DLD1 (cell line): ENCODE results near the gene SLC6A6.

Experiments used
- in situ Hi-C: cut with HindIII; loops from 2 replicates; pipeline ENCODE4 v1.10.0; 2017; ENCODE audit warnings: low sequenced_read_pairs

The SLC6A6 gene

DNA sequence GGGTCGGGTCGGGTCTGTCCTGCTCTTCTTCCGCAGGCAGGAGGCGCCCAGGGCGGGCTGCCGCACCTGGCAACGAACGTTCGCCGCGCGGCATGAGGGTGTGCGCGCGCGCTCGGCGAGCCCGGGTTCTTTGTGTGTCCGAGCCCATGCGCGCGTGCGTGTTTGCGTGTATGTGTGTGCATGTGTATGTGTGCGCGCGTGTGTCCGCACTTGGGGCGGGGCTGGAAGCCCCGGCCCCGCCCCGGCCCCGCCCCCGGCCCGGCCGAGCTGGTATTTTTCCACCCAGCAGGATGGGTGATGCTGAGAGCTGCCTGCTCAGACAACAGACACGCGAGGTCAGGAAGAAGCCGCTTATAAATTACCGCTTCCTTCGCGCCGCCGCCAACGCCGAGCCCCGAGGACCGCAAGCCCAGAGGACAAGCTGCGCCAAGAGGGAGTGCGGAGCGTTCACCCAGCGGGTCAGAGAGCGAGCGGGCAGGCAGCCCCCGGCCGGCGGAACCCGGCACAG is at the start of gene SLC6A6:
Gene SLC6A6 (plus strand): TSS at position 303 of the 508 bp plus-strand sequence. CDS start 41,029 bp downstream, outside the sequence.
- in situ Hi-C loops = no loop called here

DNA sequence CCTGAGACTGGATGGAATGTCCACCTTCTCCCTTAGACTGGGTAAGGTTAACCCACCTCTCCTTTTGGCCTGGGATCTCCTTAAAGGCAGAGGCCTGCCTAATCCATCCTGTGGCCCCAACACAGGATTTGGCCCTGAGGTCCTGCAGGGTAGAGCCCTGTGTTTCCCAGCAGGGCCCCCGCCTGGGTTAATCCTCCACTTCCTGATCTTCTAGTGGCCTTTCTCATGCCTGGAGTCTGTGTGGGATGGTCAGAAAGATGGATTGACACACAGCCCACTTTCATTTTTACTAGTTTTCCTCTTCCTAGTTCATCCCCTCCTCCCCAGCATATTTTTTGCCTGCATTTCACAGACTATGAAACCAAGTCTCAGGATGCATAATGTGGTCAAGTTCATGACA is 48.9 kb upstream of the SLC6A6 start:
- in situ Hi-C loops = no loop called here

DNA sequence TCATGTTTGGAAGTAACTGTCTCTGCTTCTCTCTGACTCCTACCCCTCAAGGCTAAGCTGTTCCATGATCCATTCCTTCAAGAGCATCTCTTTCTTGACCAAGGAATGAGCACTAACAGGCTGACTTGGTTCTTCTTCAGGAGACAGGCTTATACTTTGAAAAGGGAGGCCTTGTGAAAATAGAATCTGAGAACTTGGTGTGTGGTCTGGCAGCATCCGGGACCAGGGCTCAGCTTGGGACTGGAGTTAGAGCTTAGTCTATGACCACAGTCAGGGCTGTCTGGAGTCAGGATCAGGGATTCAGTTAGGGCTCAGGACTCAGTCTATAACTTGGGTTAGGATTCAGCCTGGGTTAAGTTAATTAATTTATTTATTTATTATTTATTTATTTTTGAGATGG is 44.9 kb upstream of the SLC6A6 start:
- in situ Hi-C loops = no loop called here

DNA sequence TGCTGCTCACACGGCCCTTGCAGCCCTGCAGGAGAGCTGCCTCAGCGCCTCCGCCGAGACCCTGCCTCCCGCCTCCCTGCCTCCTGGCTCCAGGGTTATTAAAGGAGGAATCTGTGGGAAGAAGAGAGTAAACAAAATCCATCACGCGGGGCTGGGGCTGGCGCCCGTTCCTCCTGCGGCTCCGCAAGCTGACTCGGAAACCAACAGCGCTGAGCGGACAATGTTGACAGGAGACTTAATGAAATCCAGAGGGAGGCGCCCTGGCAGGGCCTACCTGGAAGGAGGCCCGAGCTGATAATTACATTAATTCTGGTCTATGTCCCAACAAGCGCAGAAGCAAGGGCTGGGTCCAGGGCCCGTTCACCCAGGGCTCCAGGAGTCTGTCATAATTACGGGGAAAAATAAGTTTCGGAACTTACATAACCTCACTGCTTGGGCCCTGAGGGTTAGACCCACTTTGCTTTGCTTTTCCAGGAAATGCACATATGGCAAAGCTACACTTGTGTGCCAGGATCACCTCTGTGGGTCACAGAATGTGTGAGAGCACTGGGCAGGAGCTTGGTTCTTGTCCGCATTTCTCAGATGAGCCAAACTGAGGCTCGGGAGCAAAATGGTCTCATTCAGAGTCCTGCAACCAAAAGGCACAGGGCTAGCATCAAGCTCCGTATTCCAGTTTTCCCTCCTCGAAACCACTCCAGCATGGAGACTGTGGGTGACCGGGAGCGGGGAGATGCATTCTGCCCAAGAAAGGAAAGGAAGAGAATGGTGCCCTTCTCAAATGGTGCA is 43.8 kb upstream of the SLC6A6 start:
- in situ Hi-C loops = no loop called here

DNA sequence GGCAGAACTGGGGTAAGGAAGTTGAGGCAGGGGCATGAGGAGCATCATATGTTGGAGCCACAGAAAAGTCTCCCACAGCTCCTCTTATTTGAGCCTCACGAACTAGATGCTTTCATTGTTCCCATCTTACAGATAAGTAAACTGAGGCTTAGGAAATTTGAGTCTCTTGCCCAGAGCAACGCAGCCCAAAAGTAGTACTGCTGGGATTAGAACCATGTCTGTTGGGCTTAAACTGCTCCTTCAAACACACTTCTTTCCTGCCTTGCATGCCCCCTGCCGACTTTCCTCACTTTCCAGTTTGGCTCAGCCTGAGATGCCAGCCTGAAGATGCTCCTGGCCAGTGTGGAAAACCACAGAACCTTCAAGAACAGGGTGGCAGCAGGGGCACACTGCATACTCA is 43.1 kb upstream of the SLC6A6 start:
- in situ Hi-C loops = no loop called here

GRCh38 chr3:14360123-14360881 is 42.1 kb upstream of the SLC6A6 start:
- in situ Hi-C loops = no loop called here

DNA sequence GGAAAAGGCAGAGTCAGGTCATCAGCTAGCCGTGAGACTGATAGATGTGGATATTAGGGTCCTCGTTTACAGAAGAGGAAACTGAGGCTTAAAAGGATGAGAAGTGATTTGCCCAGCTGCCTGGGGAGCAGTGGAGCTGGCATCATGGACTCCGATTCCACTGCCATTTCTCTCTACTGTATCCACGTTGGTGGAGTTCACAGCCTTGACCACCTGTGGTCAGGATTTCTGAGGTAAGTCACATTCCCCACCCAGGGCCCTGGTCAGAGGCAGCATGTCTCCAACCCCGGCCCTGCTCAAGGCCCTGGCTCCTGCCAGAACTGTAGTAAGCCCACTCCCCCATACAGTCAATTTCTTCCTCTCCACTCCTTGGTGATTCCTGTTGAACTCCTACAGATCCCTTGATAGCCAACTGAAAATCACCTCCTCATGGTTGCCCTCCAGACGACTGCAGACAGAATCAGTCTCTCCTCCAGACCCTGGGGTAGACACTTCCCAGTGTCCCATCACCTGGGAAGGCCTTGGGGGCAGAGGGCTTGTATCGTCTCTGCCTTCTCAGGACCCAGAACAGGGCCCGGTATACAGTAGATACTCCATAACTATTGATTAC is 41.2 kb upstream of the SLC6A6 start:
- in situ Hi-C loops = no loop called here

- in situ Hi-C loops = no loop called here
Measured at GRCh38 chr3:14362890-14363289, 39.5 kb upstream of the SLC6A6 start.

DNA sequence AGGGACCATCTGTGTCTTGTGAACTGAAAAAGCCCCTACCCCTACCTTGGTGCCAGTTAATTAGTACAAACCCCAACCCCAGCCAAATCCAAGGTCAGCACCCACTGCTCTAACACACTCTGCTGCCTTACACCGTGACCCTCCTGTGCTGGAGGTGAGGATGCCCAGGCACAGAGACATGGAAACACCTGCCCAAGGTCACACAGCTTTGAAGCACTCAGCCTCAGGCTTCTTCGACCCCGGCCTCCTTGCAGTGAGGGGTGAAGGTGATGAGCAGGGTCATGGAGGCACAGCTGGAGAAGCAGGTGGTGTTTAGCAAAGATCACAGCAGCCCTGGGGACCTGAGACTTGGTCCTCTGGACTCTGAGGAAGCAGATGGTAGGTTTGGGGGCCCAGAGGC is 39.0 kb upstream of the SLC6A6 start:
- in situ Hi-C loops = no loop called here

DNA sequence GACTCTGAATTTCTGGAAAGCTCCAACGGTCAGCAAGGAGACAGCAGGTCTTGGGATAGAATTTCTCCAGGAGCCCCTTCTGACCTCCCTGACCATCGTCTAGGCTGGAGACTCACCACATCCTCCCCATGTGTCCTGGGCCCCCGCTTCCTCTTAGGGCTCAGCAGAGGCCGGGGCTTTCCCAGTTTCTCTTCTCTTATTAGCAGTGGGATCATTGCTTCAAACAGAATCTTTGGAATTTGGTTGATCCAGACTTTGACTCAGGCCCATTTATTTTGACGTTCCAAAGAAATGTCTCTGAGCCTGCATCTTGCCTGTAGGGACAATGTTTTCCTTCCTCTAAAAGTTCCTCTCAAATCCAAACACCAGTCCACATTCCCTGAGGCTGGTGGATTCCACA is 38.4 kb upstream of the SLC6A6 start:
- in situ Hi-C loops = no loop called here

DNA sequence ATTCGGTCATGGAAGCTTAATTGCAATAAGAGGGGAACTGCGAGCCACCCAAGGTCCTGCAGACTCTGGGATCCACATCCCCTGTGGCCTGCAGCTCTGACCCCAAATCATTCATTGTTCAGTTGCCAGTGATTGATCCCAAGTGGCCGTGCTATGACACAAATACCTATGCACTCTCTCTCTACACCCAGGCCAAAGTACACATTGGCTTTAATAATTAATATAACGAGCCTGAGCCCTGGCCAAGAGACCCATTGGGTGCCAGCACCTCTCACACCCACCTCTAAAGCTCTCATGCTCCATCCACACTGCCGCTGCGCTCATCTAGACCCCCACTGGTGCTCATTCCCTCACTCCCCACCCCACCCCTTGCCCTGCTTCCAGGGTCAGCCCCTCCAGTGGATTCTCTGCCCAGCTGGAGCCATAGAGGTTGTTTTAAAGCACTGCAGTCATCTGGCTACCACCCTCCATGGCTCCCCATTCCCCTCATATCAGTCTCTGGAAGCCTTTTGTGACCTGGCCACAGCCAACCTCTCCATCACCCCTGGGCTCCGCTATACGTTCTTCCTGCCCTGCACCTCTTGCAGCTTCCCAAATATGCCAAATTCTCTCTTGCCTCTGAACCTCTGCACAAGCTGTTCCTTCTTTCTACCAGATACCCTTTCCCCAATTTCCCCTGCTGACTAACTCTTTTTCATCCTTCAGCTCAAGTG is 37.7 kb upstream of the SLC6A6 start:
- in situ Hi-C loops = no loop called here

- in situ Hi-C loops = no loop called here
Measured at GRCh38 chr3:14366248-14366647, 36.2 kb upstream of the SLC6A6 start.

DNA sequence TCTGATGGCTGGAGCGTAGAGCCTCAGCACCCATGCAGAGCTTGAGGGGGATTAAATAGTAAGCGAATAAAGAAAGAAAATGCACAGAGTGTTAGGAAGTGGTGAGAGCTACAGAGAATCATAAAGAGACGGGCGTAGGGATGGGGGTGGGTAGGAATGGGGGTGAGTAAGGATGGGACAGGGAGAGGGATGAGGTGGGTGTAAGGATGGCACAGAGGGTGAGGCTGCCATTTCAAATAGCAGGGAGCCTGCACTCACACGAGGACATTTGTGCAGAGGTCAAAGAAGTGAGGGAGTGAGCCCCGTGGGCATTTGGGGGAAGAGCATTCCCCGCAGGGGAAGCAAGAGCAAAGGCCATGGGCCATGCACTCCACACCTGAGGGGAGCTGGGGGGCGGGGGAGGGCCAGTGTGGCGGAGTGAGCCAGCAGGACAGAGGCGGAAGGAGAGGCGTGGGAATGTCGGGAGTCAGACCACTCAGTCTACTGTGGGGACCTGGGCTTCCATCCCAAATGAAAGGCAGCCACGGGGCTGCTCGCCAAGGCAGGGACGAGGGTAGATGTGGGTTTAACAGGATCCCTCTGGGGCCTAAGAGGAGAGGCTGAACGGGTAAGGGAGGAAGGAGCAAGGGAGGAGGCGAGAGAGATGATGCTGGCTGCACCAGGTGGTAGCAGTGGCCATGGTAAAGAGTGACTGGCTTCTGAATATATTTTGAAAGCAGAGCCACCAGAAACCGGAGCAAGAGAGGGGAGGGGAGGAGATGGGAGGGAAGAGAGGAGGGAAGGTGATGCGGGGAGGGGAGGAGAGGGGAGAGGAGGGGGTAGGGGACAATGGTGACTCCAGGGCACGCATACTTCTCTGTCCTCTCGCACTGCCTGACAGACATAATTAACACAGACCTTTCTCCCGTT is 35.2 kb upstream of the SLC6A6 start:
- in situ Hi-C loops = no loop called here

GRCh38 chr3:14368146-14368545 is 34.3 kb upstream of the SLC6A6 start:
- in situ Hi-C loops = no loop called here

DNA sequence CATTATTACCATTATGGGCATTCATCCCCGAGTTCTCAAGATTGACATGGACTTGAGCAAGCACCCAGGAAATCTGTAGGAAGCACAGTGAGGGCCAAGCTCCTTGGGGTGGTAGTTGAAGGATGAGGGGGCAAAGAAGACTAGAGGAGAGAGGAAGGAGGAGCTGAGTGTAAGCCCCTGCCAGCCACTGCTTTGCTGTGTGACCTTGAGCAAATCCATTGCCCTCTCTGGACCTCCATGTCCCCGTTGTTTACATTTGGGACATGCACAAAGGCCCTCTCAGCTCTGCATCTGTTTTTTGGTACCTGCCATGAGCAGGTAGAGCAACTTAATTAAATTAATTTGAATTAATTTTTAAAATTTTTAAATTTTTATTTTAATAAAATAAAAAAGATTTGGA is 33.5 kb upstream of the SLC6A6 start:
- in situ Hi-C loops = no loop called here

DNA sequence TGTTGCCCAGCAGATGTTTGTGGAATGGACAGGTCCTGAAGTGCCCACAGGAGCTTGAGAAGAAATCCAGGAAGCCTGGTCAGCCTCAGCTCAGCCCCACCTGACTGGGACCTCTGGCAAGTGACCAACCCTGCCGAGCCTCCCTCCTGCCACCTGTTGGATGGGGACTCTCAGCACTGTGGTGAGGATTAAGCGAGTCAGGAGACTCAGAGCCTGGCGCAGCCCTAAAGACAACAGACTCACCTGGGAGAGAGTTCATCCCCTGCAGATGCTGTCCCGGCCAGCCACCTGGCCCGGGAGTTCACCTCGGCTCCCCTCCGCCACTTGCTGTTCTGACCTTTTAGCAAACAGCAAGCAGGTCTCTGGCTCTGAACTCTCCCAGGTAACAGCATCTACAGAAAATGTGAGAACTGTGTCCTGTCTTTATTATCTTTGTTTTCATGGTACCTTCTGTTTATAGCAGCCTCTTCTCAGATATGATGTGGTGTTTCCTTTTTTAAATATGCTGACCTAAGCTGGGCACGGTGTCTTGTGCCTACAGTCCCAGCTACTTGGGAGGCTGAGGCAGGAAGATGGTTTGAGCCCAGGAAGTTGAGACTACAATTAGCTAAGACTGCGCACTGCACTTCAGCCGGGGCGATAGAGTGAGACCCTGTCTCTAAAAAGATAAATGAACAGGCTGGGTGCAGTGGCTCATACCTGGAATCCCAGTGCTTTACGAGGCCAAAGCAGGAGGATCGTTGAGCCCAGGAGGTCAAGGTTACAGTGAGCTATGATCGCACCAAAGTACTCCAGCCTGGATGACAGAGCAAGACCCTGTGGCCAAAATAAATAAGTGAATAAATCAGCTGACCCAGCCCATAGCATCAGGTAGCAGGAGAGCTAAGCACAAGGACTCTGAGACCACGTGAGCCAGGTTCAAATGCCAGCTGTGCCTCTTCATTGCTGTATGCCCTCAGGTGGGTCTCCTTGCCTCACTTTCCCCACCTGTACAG is 32.4 kb upstream of the SLC6A6 start:
- in situ Hi-C loops = no loop called here

- in situ Hi-C loops = no loop called here
Measured at GRCh38 chr3:14370720-14371572, 31.5 kb upstream of the SLC6A6 start.
